ENCODE results near the gene VSIG4. TPM values are rescaled to one million over a fixed set of nuclear protein-coding genes. Genes with fewer than 3 reads are reported as not detected.

VSIG4 gene
- total and polyA plus RNA-seq, 2 donors from 2014 or later = 15.9 to 80.0 TPM

DNA sequence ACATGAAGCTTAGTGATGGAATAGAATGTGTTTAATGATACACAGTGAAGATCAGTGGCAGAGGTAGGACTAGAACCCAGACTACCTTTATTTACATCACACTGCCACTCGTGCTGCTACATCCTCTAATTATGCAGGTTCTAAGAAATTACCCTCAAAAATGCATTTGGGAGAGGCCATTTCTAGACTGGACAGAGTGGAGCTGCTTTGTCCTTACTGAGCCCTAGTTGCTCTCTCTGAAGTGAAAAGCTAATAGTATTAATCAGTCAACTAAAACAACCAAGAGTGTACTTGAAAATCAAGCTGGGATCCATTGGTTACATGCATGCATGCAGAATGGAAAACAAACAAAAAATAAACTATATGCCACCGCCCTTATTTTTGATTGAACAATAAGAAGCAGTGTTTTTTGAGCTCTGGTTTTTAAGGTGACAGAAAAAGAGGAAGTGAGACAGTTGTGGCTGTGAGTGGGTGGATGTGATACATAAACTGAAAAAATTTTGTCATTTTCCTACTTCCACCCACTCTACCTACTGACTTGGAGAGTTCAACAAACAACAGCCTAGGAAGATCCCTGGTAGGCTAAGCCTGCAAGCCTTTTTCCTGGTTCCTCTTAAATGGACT is 6.8 kb upstream of the VSIG4 start:
- no peak for DNase-seq
- no peaks in the 10 kb centered on the region for H3K27me3 ChIP-seq (ENCODE audit: control insufficient read depth, insufficient read depth, low read length)
- H3K36me3 ChIP-seq (ENCODE audit: control insufficient read depth in 2 of 3, insufficient read depth in 3 of 3, low read length in 3 of 3) = no peaks in the 10 kb centered on the region
- H3K9ac ChIP-seq (ENCODE audit: low read length in 3 of 3) = no peak overlapping the region
- H3K4me3 ChIP-seq (ENCODE audit: low read length in 3 of 3) = no peak overlapping the region
- intact Hi-C loops (cut with DNase I) = no loop called here
- no peaks in the 10 kb centered on the region for H3K9me3 ChIP-seq (ENCODE audit: control insufficient read depth in 2 of 3, insufficient read depth in 1 of 3, low read length in 3 of 3)
- no peak for FAIRE-seq
- no peak for TF ChIP-seq CTCF (IDR thresholded peaks at IDR 0.05; ENCODE audit: borderline replicate concordance, extremely low read depth, insufficient read depth)
- no peaks in the 10 kb centered on the region for H3K4me1 ChIP-seq (ENCODE audit: control insufficient read depth in 2 of 3, insufficient read depth in 2 of 3, low read depth in 1 of 3, low read length in 3 of 3)
- no peak overlapping the region for H3K27ac ChIP-seq (ENCODE audit: low read depth in 2 of 2, low read length in 2 of 2)

- DNase-seq (no peak), FAIRE-seq (no peak)
- no peak overlapping the region for H3K4me3 ChIP-seq (ENCODE audit: low read length in 3 of 3)
- no peak overlapping the region for H3K9ac ChIP-seq (ENCODE audit: low read length in 3 of 3)
- no peaks in the 10 kb centered on the region for H3K36me3 ChIP-seq (ENCODE audit: control insufficient read depth in 2 of 3, insufficient read depth in 3 of 3, low read length in 3 of 3)
- H3K4me1 ChIP-seq (ENCODE audit: control insufficient read depth in 2 of 3, insufficient read depth in 2 of 3, low read depth in 1 of 3, low read length in 3 of 3) = no peaks in the 10 kb centered on the region
- no peak overlapping the region for H3K27ac ChIP-seq (ENCODE audit: low read depth in 2 of 2, low read length in 2 of 2)
- H3K27me3 ChIP-seq (ENCODE audit: control insufficient read depth, insufficient read depth, low read length) = no peaks in the 10 kb centered on the region
- TF ChIP-seq CTCF (IDR thresholded peaks at IDR 0.05; ENCODE audit: borderline replicate concordance, extremely low read depth, insufficient read depth) = no peak
- intact Hi-C loops (cut with DNase I) = no loop called here
- no peaks in the 10 kb centered on the region for H3K9me3 ChIP-seq (ENCODE audit: control insufficient read depth in 2 of 3, insufficient read depth in 1 of 3, low read length in 3 of 3)
These were observed 6.0 kb upstream of the VSIG4 start for GRCh38 chrX:66045894-66046293.

GRCh38 chrX:66043584-66043983 is 3.7 kb upstream of the VSIG4 start:
- DNase-seq (no peak), FAIRE-seq (no peak)
- intact Hi-C loops (cut with DNase I) = no loop called here
- no peak overlapping the region for H3K27ac ChIP-seq (ENCODE audit: low read depth in 2 of 2, low read length in 2 of 2)
- TF ChIP-seq CTCF (IDR thresholded peaks at IDR 0.05; ENCODE audit: borderline replicate concordance, extremely low read depth, insufficient read depth) = no peak
- H3K9me3 ChIP-seq (ENCODE audit: control insufficient read depth in 2 of 3, insufficient read depth in 1 of 3, low read length in 3 of 3) = no peaks in the 10 kb centered on the region
- no peak overlapping the region for H3K9ac ChIP-seq (ENCODE audit: low read length in 3 of 3)
- H3K27me3 ChIP-seq (ENCODE audit: control insufficient read depth, insufficient read depth, low read length) = no peaks in the 10 kb centered on the region
- no peaks in the 10 kb centered on the region for H3K36me3 ChIP-seq (ENCODE audit: control insufficient read depth in 2 of 3, insufficient read depth in 3 of 3, low read length in 3 of 3)
- H3K4me1 ChIP-seq (ENCODE audit: control insufficient read depth in 2 of 3, insufficient read depth in 2 of 3, low read depth in 1 of 3, low read length in 3 of 3) = no peaks in the 10 kb centered on the region
- no peak overlapping the region for H3K4me3 ChIP-seq (ENCODE audit: low read length in 3 of 3)
